ENCODE data around the gene ZC3H12D. TPM values are rescaled to one million over a fixed set of nuclear protein-coding genes. Genes with fewer than 3 reads are reported as not detected.

ZC3H12D gene
- total RNA-seq, 1 experiment from 2014 or later, result not detected

- no peaks in the 10 kb centered on the region for H3K27me3 Mint-ChIP-seq (ENCODE audit: insufficient read depth, unreplicated experiment)
- H3K36me3 Mint-ChIP-seq (ENCODE audit: insufficient read depth, unreplicated experiment), result no peaks in the 10 kb centered on the region
- BruUV-seq (replicated peaks), result no TSS peak
- peak; percentile 92 for TF ChIP-seq CTCF (IDR thresholded peaks at IDR 0.05; ENCODE audit: unreplicated experiment)
- no peak overlapping the region for H3K4me3 Mint-ChIP-seq (ENCODE audit: unreplicated experiment)
- intact Hi-C loops (cut with micrococcal nuclease), result loop anchor here (1.0 to 10.0 kb wide), 6 partner anchors 85 to 853 kb away; partner anchors contain the start of gene UST
- H3K9me3 Mint-ChIP-seq (ENCODE audit: unreplicated experiment), result no peaks in the 10 kb centered on the region
- CTCF ChIA-PET, result interaction anchor here (0.6 to 4.4 kb wide), 64 partner anchors 8 to 1525 kb away, joined by 3 to 74 read pairs (median 4); no protein-coding TSS in a partner anchor
- POLR2A ChIA-PET, result interaction anchor here (0.6 to 2.0 kb wide), 14 partner anchors 15 to 405 kb away, joined by 3 to 15 read pairs (median 4); partner anchors contain the start of gene TAB2
- DNase-seq (ENCODE audit: unreplicated experiment), result peak; percentile 87
- H3K27ac Mint-ChIP-seq (ENCODE audit: low read depth, unreplicated experiment), result no peak overlapping the region
- peaks cover 4% of the 10 kb centered on the region for H3K4me1 Mint-ChIP-seq (ENCODE audit: insufficient read depth, unreplicated experiment)
Measured at GRCh38 chr6:149431905-149432775, 52.7 kb downstream of the ZC3H12D start.

GRCh38 chr6:149429427-149430360, 55.1 kb downstream of the ZC3H12D start:
- CTCF ChIA-PET, result interaction anchor here (0.6 to 4.4 kb wide), 7 partner anchors 9 to 707 kb away, joined by 3 to 49 read pairs (median 4); no protein-coding TSS in a partner anchor
- no peaks in the 10 kb centered on the region for H3K9me3 Mint-ChIP-seq (ENCODE audit: unreplicated experiment)
- POLR2A ChIA-PET, result interaction anchor here (0.6 to 2.0 kb wide), 4 partner anchors 112 to 678 kb away, joined by 3 to 6 read pairs (median 3); partner anchors contain the start of gene TAB2
- intact Hi-C loops (cut with micrococcal nuclease), result loop anchor here (1.0 to 10.0 kb wide), 3 partner anchors 113 to 685 kb away; partner anchors contain the start of gene UST
- peaks cover 4% of the 10 kb centered on the region for H3K4me1 Mint-ChIP-seq (ENCODE audit: insufficient read depth, unreplicated experiment)
- no peaks in the 10 kb centered on the region for H3K27me3 Mint-ChIP-seq (ENCODE audit: insufficient read depth, unreplicated experiment)
- no peak overlapping the region for H3K27ac Mint-ChIP-seq (ENCODE audit: low read depth, unreplicated experiment)
- no peak for TF ChIP-seq CTCF (IDR thresholded peaks at IDR 0.05; ENCODE audit: unreplicated experiment)
- no peak for DNase-seq (ENCODE audit: unreplicated experiment)
- BruUV-seq (replicated peaks), result no TSS peak
- H3K4me3 Mint-ChIP-seq (ENCODE audit: unreplicated experiment), result no peak overlapping the region
- H3K36me3 Mint-ChIP-seq (ENCODE audit: insufficient read depth, unreplicated experiment), result no peaks in the 10 kb centered on the region

GRCh38 chr6:149428606-149429005, 56.2 kb downstream of the ZC3H12D start:
- intact Hi-C loops (cut with micrococcal nuclease), result loop anchor here (1.0 kb wide), 1 partner anchor 112 kb away; no protein-coding TSS in a partner anchor
- no peak overlapping the region for H3K27ac Mint-ChIP-seq (ENCODE audit: low read depth, unreplicated experiment)
- no peaks in the 10 kb centered on the region for H3K36me3 Mint-ChIP-seq (ENCODE audit: insufficient read depth, unreplicated experiment)
- no TSS peak for BruUV-seq (replicated peaks)
- TF ChIP-seq CTCF (IDR thresholded peaks at IDR 0.05; ENCODE audit: unreplicated experiment), result no peak
- DNase-seq (ENCODE audit: unreplicated experiment), result no peak
- peaks cover 4% of the 10 kb centered on the region for H3K4me1 Mint-ChIP-seq (ENCODE audit: insufficient read depth, unreplicated experiment)
- ChIA-PET CTCF (interaction anchor here (0.6 to 1.9 kb wide), 8 partner anchors 8 to 705 kb away, joined by 3 to 5 read pairs (median 4); no protein-coding TSS in a partner anchor), POLR2A (interaction anchor here (0.6 to 0.8 kb wide), 2 partner anchors 111 to 297 kb away, joined by 3 read pairs; partner anchors contain the start of gene TAB2)
- no peak overlapping the region for H3K4me3 Mint-ChIP-seq (ENCODE audit: unreplicated experiment)
- no peaks in the 10 kb centered on the region for H3K9me3 Mint-ChIP-seq (ENCODE audit: unreplicated experiment)
- H3K27me3 Mint-ChIP-seq (ENCODE audit: insufficient read depth, unreplicated experiment), result no peaks in the 10 kb centered on the region
